Neural progenitor cell (in vitro differentiated cells): ENCODE measurements around the gene DPM3.
A peak's percentile ranks its signal among the peaks of the same experiment; 100 is the strongest.

Source experiments
- CTCF ChIP-seq: fragments of 200-600 bp; sonication (generic); IDR thresholded peaks from 2 replicates; pipeline ENCODE4 v1.5.1; 2017; ENCODE audit warnings: antibody characterized with exemption, mild to moderate bottlenecking
- EZH2 ChIP-seq: fragments of 200-600 bp; sonication (generic); IDR thresholded peaks from 2 replicates; pipeline ENCODE4 v1.6.1; 2017; ENCODE audit warnings: antibody characterized with exemption, mild to moderate bottlenecking, moderate library complexity

GRCh38 chr1:155093911-155094621 is 46.3 kb downstream of the DPM3 start:
- TF ChIP-seq CTCF, result peak; percentile 51
- no peak for TF ChIP-seq EZH2
